H1 (cell line): Measurements from ENCODE around the gene POLE. TPM values are rescaled to one million over a fixed set of nuclear protein-coding genes. Genes with fewer than 3 reads are reported as not detected.

Experiments used
- CTCF ChIA-PET: fragments of 300-600 bp; sonication (Branson Sonifier 250); formaldehyde crosslinking; loops from one replicate; lab custom pipeline; 2021; ENCODE audit not compliant: partially characterized antibody; lab: Charles Lee
- POLR2A ChIA-PET: fragments of 300-600 bp; sonication (Branson Sonifier 250); formaldehyde crosslinking; loops from one replicate; lab custom pipeline; 2021; ENCODE audit warnings: inconsistent platforms; ENCODE audit not compliant: partially characterized antibody; lab: Charles Lee
- DNase-seq, 2 experiments: peaks; one replicate each; pipeline versions ENCODE4 v3.0.0 to v3.0.0-alpha.2; 2010 to 2022; ENCODE audit warnings: low spot score in 2 of 2, low read depth in 1 of 2, mixed read lengths in 1 of 2
- FAIRE-seq: peaks from 2 replicates; lab custom pipeline; 2011; peaks lifted over from hg19 to GRCh38; lab: Jason Lieb, UNC
- H2AFZ ChIP-seq: 2 replicates; pipeline ENCODE4 v1.8.1; 2012; ENCODE audit warnings: low read length, inconsistent platforms
- H2AK5ac ChIP-seq: 2 replicates; pipeline ENCODE4 v1.6.1; 2013; ENCODE audit warnings: low read depth, low read length
- H2BK120ac ChIP-seq: replicated peaks from 2 replicates; pipeline ENCODE3; 2013; ENCODE audit warnings: low read depth, low read length, inconsistent platforms
- H2BK12ac ChIP-seq: 2 replicates; pipeline ENCODE4 v1.6.1; 2013; ENCODE audit warnings: low read depth, low read length
- H2BK15ac ChIP-seq: 2 replicates; pipeline ENCODE4 v1.6.1; 2013; ENCODE audit warnings: low read length
- H2BK20ac ChIP-seq: 2 replicates; pipeline ENCODE4 v1.6.1; 2013; ENCODE audit warnings: low read length
- H2BK5ac ChIP-seq: 2 replicates; pipeline ENCODE4 v1.6.1; 2013; ENCODE audit warnings: low read depth, low read length
- H3K14ac ChIP-seq: 2 replicates; pipeline ENCODE4 v1.6.1; 2013; ENCODE audit warnings: inconsistent platforms; ENCODE audit not compliant: insufficient read length
- H3K18ac ChIP-seq: 2 replicates; pipeline ENCODE4 v1.6.1; 2013; ENCODE audit warnings: low read length; ENCODE audit errors: extremely low read depth
- H3K23ac ChIP-seq: 2 replicates; pipeline ENCODE4 v1.6.1; 2013; ENCODE audit warnings: inconsistent platforms; ENCODE audit not compliant: insufficient read length
- H3K23me2 ChIP-seq: 2 replicates; pipeline ENCODE4 v1.6.1; 2013; ENCODE audit warnings: low read depth, low read length
- H3K27ac ChIP-seq: 2 replicates; pipeline ENCODE4 v1.6.1; 2011; ENCODE audit warnings: low read depth, low read length, inconsistent platforms
- H3K27me3 ChIP-seq, 4 experiments: replicated peaks in 1 of 4; 1 replicate in 1 of 4; 2 replicates in 3 of 4; pipeline versions ENCODE4 v1.6.1 to v1.8.1; 2011 to 2013; ENCODE audit warnings: low read length in 3 of 4, mild to moderate bottlenecking in 3 of 4, inconsistent platforms in 2 of 4, mixed read lengths in 2 of 4, moderate library complexity in 1 of 4; ENCODE audit not compliant: control insufficient read depth in 3 of 4, insufficient read depth in 3 of 4; ENCODE audit errors: extremely low read depth in 1 of 4
- H3K36me3 ChIP-seq, 4 experiments: 2 replicates each; pipeline versions ENCODE4 v1.6.1 to v1.8.1; 2011 to 2013; ENCODE audit warnings: mild to moderate bottlenecking in 4 of 4, low read length in 3 of 4, moderate library complexity in 2 of 4, control low read depth in 1 of 4, inconsistent platforms in 1 of 4; ENCODE audit not compliant: insufficient read depth in 4 of 4, control insufficient read depth in 2 of 4
- H3K4ac ChIP-seq: replicated peaks from 2 replicates; pipeline ENCODE3; 2013; ENCODE audit warnings: low read length, low read depth, mixed read lengths, inconsistent platforms; ENCODE audit not compliant: insufficient read length
- H3K4me1 ChIP-seq, 4 experiments: replicated peaks in 1 of 4; 1 replicate in 1 of 4; 2 replicates in 3 of 4; pipeline versions ENCODE4 v1.6.1 to v1.8.1; 2011 to 2013; ENCODE audit warnings: low read length in 3 of 4, inconsistent platforms in 2 of 4, mixed read lengths in 1 of 4; ENCODE audit not compliant: insufficient read depth in 4 of 4, control insufficient read depth in 3 of 4
- H3K4me2 ChIP-seq, 2 experiments: 2 replicates each; pipeline versions ENCODE4 v1.6.1 to v1.8.1; 2011 to 2013; ENCODE audit warnings: low read depth in 2 of 2, low read length in 2 of 2, control low read depth in 1 of 2, inconsistent platforms in 1 of 2, mild to moderate bottlenecking in 1 of 2; ENCODE audit not compliant: insufficient read depth in 1 of 2
- H3K4me3 ChIP-seq, 4 experiments: fragments of 200-600, 300-600 bp in 1 of 4; sonication (generic), shearing (Covaris generic), sonication (Bioruptor Twin) in 1 of 4; 2 replicates each; pipeline versions ENCODE4 v1.5.1 to v1.8.1; 2011 to 2016; ENCODE audit warnings: low read length in 4 of 4, low read depth in 3 of 4, control low read depth in 2 of 4, inconsistent platforms in 2 of 4, mild to moderate bottlenecking in 2 of 4, mixed read lengths in 1 of 4, moderate library complexity in 1 of 4; ENCODE audit not compliant: insufficient read depth in 2 of 4; ENCODE audit errors: extremely low read depth in 1 of 4
- H3K56ac ChIP-seq: replicated peaks from 2 replicates; pipeline ENCODE3; 2013; ENCODE audit warnings: low read depth, mild to moderate bottlenecking, mixed read lengths, low read length, inconsistent platforms; ENCODE audit not compliant: insufficient read length
- H3K79me1 ChIP-seq: 2 replicates; pipeline ENCODE4 v1.6.1; 2013; ENCODE audit warnings: low read depth, low read length, control low read depth
- H3K79me2 ChIP-seq, 2 experiments: 2 replicates each; pipeline versions ENCODE4 v1.6.1 to v1.8.1; 2012 to 2013; ENCODE audit warnings: low read length in 2 of 2, mild to moderate bottlenecking in 2 of 2, inconsistent platforms in 1 of 2; ENCODE audit not compliant: insufficient read depth in 2 of 2, control insufficient read depth in 1 of 2
- H3K9ac ChIP-seq, 4 experiments: replicated peaks in 1 of 4; 1 replicate in 1 of 4; 2 replicates in 3 of 4; pipeline versions ENCODE4 v1.6.1 to v1.8.1; 2011 to 2013; ENCODE audit warnings: low read depth in 3 of 4, low read length in 3 of 4, control low read depth in 2 of 4, mild to moderate bottlenecking in 2 of 4, moderate library complexity in 2 of 4, inconsistent platforms in 1 of 4; ENCODE audit errors: extremely low read depth in 1 of 4
- H3K9me3 ChIP-seq, 2 experiments: 2 replicates each; pipeline versions ENCODE4 v1.6.1 to v1.8.1; 2012 to 2013; ENCODE audit warnings: mild to moderate bottlenecking in 2 of 2, moderate library complexity in 2 of 2, control low read depth in 1 of 2, inconsistent platforms in 1 of 2, low read depth in 1 of 2, low read length in 1 of 2, mixed read lengths in 1 of 2; ENCODE audit not compliant: insufficient read depth in 2 of 2
- H4K20me1 ChIP-seq, 2 experiments: replicated peaks in 1 of 2; 2 replicates each; pipeline versions ENCODE3 to v1.8.1; 2011 to 2013; ENCODE audit warnings: inconsistent platforms in 2 of 2, low read length in 2 of 2, mild to moderate bottlenecking in 1 of 2; ENCODE audit not compliant: insufficient read depth in 2 of 2, control insufficient read depth in 1 of 2
- H4K5ac ChIP-seq: 2 replicates; pipeline ENCODE4 v1.6.1; 2013; ENCODE audit warnings: low read length, low read depth, mixed read lengths, inconsistent platforms; ENCODE audit not compliant: insufficient read length
- H4K8ac ChIP-seq: 2 replicates; pipeline ENCODE4 v1.8.0; 2013; ENCODE audit warnings: mild to moderate bottlenecking, moderate library complexity, low read length, inconsistent platforms; ENCODE audit not compliant: insufficient read depth; ENCODE audit errors: extremely low read depth
- H4K91ac ChIP-seq: replicated peaks from 2 replicates; pipeline ENCODE3; 2013; ENCODE audit warnings: low read length, mixed read lengths, inconsistent platforms; ENCODE audit not compliant: insufficient read length
- ASH2L ChIP-seq: fragments of 200-600, 300-600 bp; sonication (generic); IDR thresholded peaks from one replicate; pipeline ENCODE4 v1.7.1; 2017; ENCODE audit warnings: low read length
- BRCA1 ChIP-seq: IDR thresholded peaks from 2 replicates; pipeline ENCODE4 v1.6.1; 2012; ENCODE audit warnings: low read depth, low read length, improper control_type of control experiment
- HDAC6 ChIP-seq: IDR thresholded peaks from one replicate; pipeline ENCODE4 v1.7.1; 2012; ENCODE audit warnings: low read depth, mild to moderate bottlenecking, inconsistent platforms, low read length, moderate library complexity
- KDM5A ChIP-seq: fragments of 200-600 bp; IDR thresholded peaks from 2 replicates; pipeline ENCODE4 v1.7.1; 2012; ENCODE audit warnings: mild to moderate bottlenecking, low read length, inconsistent platforms, mixed read lengths
- NRF1 ChIP-seq: IDR thresholded peaks from 2 replicates; pipeline ENCODE4 v1.6.1; 2011; ENCODE audit warnings: mild to moderate bottlenecking, low read depth, low read length, improper control_type of control experiment
- POLR2A ChIP-seq, 2 experiments: IDR thresholded peaks; 1 replicate in 1 of 2; 2 replicates in 1 of 2; pipeline ENCODE4 v1.6.1; 2011; ENCODE audit warnings: low read depth in 2 of 2, low read length in 2 of 2, mild to moderate bottlenecking in 2 of 2; ENCODE audit errors: control extremely low read depth in 1 of 2
- SIN3A ChIP-seq, 2 experiments: IDR thresholded peaks in 1 of 2; conservative IDR thresholded peaks in 1 of 2; 2 replicates each; pipeline ENCODE4 v1.6.1; 2011 to 2012; ENCODE audit warnings: low read length in 2 of 2, improper control_type of control experiment in 1 of 2, low read depth in 1 of 2, mild to moderate bottlenecking in 1 of 2
- SIX5 ChIP-seq: IDR thresholded peaks from 2 replicates; pipeline ENCODE4 v1.6.1; 2011; ENCODE audit warnings: mild to moderate bottlenecking, low read depth, low read length
- SP4 ChIP-seq: IDR thresholded peaks from 2 replicates; pipeline ENCODE4 v1.6.1; 2012; ENCODE audit warnings: low read length, inconsistent platforms
- WGBS, 2 experiments: shearing (Covaris generic) in 1 of 2; methylation state at CpG; one replicate each; pipeline versions ENCODE4 v1.1.6 to v1.1.7; 2013 to 2015; ENCODE audit warnings: low lambda C conversion rate in 2 of 2, mixed read lengths in 2 of 2, inconsistent platforms in 1 of 2, low coverage in 1 of 2, missing lambda C conversion rate in 1 of 2; ENCODE audit not compliant: insufficient replicate concordance in 2 of 2, insufficient coverage in 1 of 2, insufficient read length in 1 of 2; ENCODE audit errors: extremely low coverage in 1 of 2, missing lambda C conversion rate in 1 of 2; 5-methylcytosine and 5-hydroxymethylcytosine counted together
- polyA plus RNA-seq, 7 experiments: library from polyadenylated mRNA; depleted of rRNA in 3 of 7; stranded (reverse) in 5 of 7; unstranded in 2 of 7; fragments of >200 nt in 5 of 7; fragments of 200-250 nt in 2 of 7; gene quantifications; 1 replicate in 5 of 7; 2 replicates in 1 of 7; 4 replicates in 1 of 7; pipeline versions ENCODE4 v1.2.1 to v1.2.3, GENCODE V29; 2011 to 2013; ENCODE audit warnings: missing spikeins in 2 of 7, mixed read lengths in 2 of 7
- total RNA-seq: library from RNA; stranded (reverse); fragmentation: NEBNext Ultra II Directional; extraction: Animal tissue kit (Norgen Biotek cat#: 25700); gene quantifications from 2 replicates; pipeline ENCODE4 v1.2.1, GENCODE V29; 2021

POLE gene
- total and polyA plus RNA-seq, 2 of the 8 experiments (the other 6 are each of a cell fraction or from before 2014, with no cell fraction given): 59.7 to 115 TPM

- DNase-seq: no peak
- no peak overlapping the region for H2AFZ ChIP-seq
- WGBS, 2 experiments: 10% methylated on average over 2 of the region's 50 CpGs; no CpG with 5 or more reads in 1 of the 2 experiments
Measured at GRCh38 chr12:132583411-132583710, 103.8 kb downstream of the POLE start.

More at GRCh38 chr12:132583411-132583710, 103.8 kb downstream of the POLE start:
- CTCF ChIA-PET: interaction anchor here (0.6 to 1.0 kb wide), 2 partner anchors 21 to 175 kb away, joined by 3 to 4 read pairs; no protein-coding TSS in a partner anchor
- H2BK5ac ChIP-seq: no peak overlapping the region
- no peak overlapping the region for H3K23ac ChIP-seq
- no peak overlapping the region for H2AK5ac ChIP-seq
- H2BK20ac ChIP-seq: no peak overlapping the region
- H3K4me2 ChIP-seq: peak overlapping the region; percentile 67 to 82; a peak in 3 of 4 replicates
- no peak overlapping the region for H3K27ac ChIP-seq
- H3K9ac ChIP-seq: no peak overlapping the region
- H3K18ac ChIP-seq: no peak overlapping the region; the same call in 1 of the 2 replicates
- no peak for TF ChIP-seq BRCA1
- no peak for TF ChIP-seq POLR2A (IDR thresholded peaks at IDR 0.05; ENCODE audit: control extremely low read depth in 1 of 2, low read depth in 2 of 2, low read length in 2 of 2)
- TF ChIP-seq KDM5A: no peak
- TF ChIP-seq HDAC6: no peak
- no peak for TF ChIP-seq SIX5
- no peak for TF ChIP-seq ASH2L
- TF ChIP-seq NRF1: no peak
- no peak for TF ChIP-seq SP4
- TF ChIP-seq SIN3A (conservative IDR thresholded peaks at IDR 0.05 in 1 of 2, IDR thresholded peaks at IDR 0.05 in 1 of 2; ENCODE audit: low read depth in 1 of 2, low read length in 2 of 2): no peak
- TF ChIP-seq, all 59 proteins: peak for 0
- POLR2A ChIA-PET: interaction anchor here (1.2 to 6.6 kb wide), 11 partner anchors 9 to 46 kb away, joined by 3 to 60 read pairs (median 11); partner anchors contain the start of genes LRCOL1 and P2RX2
- H2BK12ac ChIP-seq: no peak overlapping the region
- no peak overlapping the region for H3K56ac ChIP-seq
- H3K79me1 ChIP-seq: peaks cover 2% of the 10 kb centered on the region; the same call in 1 of the 2 replicates
- peaks cover 18% of the 10 kb centered on the region; the same call in 1 of the 2 replicates for H3K23me2 ChIP-seq
- no peaks in the 10 kb centered on the region for H3K79me2 ChIP-seq
- H4K5ac ChIP-seq: no peak overlapping the region
- FAIRE-seq: no peak
- H3K14ac ChIP-seq: no peak overlapping the region
- H3K4ac ChIP-seq: no peak overlapping the region
- no peak overlapping the region for H4K91ac ChIP-seq
- peaks cover 0 to 5% of the 10 kb centered on the region in 2 experiments; a peak in 1 of 4 replicates for H3K9me3 ChIP-seq
- no peak overlapping the region for H4K8ac ChIP-seq
- H3K4me1 ChIP-seq: peaks cover 0 to 6% (median 5%) of the 10 kb centered on the region in 4 experiments; a peak in 2 of 7 replicates
- peak overlapping the region; percentile 28 to 59 (median 36); a peak in 7 of 8 replicates for H3K4me3 ChIP-seq
- no peak overlapping the region for H2BK120ac ChIP-seq
- no peak overlapping the region for H2BK15ac ChIP-seq
- peaks cover 13 to 20% of the 10 kb centered on the region in 2 experiments for H4K20me1 ChIP-seq
- peaks cover 0 to 3% (median under 1%) of the 10 kb centered on the region in 4 experiments; a peak in 1 of 8 replicates for H3K36me3 ChIP-seq
- peaks cover 28 to 62% (median 51%) of the 10 kb centered on the region in 4 experiments for H3K27me3 ChIP-seq
